Activated T-cell treated with anti-CD3 and anti-CD28 coated beads, Interleukin-2, amount 50 U/mL, for 1 hour (primary cell): ENCODE data around the gene OPRD1.
"Not testable (repeated sequence)": the region's sequence is repeated elsewhere in the genome, so short reads cannot be mapped to it uniquely, and the experiment has no call there.

ENCODE experiments used
- DNase-seq: peaks from one replicate; pipeline ENCODE4 v3.0.0-alpha.2; 2020

Gene OPRD1

DNA sequence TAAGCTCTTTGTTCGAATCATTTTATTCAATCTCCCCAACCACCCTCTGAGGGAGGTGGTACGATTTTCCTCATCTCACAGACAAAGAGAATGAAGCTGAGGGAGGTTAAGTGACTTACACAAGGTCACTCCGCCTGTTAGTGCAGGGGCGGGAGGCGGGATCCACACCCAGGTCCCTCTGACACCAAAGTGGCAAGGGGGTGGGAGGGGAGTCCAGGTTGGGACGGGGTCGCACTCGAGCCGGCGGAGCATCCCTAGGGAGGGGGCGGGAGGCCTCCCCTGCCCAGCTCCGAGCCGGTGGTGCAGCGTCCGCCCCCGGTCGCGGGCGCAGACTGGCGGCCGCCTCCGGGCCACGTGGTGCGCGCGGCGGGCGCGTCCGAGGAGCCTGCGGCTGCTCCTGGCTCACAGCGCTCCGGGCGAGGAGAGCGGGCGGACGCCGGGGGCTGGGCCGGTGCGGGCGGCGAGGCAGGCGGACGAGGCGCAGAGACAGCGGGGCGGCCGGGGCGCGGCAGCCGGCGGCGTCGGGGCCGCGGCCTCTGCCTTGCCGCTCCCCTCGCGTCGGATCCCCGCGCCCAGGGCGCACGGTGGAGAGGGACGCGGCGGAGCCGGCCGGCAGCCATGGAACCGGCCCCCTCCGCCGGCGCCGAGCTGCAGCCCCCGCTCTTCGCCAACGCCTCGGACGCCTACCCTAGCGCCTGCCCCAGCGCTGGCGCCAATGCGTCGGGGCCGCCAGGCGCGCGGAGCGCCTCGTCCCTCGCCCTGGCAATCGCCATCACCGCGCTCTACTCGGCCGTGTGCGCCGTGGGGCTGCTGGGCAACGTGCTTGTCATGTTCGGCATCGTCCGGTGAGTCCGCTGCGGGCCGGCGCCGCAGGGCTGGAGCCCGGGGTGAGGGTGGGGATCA is at the start of gene OPRD1:
Gene OPRD1 (plus strand): TSS at position 405 of the 903 bp plus-strand sequence. CDS start 214 bp downstream, at position 619.
- no peak for DNase-seq

DNA sequence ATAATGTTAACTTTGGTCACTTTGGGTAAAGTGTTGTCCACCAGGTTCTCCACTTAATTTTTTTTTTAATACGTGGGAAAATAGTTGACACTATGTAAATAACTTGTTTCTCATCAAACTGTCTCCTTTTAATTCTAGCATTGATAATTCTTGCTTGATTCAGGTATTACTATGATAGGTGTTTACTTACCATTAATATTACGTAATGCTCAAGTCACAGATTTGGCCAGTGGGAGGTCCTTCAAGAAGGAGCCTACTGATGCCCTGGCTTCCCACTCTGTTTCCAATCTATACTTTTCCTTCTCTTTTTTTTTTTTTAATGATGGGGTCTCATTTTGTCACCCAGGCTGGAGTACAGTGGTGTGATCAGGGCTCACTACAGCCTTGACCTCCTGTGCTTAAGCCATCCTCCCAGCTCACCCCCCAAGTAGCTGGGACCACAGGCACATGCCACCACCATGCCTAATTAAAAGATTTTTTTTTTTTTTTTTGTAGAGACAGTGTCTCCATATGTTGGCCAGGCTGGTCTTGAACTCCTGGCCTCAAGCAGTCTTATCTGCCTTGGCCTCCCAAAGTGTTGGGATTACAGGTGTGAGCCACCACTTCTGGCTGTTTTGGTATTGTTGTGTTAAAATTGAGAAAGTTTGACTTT is 45.3 kb upstream of the OPRD1 start:
- DNase-seq, result no peak

DNA sequence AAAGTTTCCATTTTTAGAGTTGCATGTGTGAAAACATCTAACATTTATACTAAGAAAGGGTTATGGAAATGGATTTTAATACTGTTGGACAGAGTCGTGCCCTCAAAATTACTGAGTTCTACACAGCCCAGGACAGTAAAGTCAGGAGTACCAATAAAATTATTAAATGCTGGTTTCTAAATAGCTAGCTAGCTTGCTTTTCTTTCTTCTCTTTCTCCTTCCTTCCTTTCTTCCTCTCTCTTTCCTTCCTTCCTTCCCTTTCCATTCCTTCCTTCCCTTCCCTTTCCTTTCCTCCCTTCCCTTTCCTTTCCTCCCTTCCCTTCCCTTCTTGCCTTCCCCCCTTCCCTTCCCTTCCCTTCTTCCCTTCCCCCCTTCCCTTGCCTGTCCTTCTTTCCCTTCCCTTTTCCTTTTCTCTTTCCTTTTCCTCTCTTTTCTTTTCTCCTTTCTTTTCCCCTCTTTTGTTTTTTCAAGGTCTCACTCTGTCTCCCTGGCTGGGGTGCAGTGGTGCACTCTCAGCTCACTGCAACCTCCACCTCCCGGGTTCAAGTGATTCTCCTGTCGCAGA is 41.3 kb upstream of the OPRD1 start:
- DNase-seq, result no peak

DNA sequence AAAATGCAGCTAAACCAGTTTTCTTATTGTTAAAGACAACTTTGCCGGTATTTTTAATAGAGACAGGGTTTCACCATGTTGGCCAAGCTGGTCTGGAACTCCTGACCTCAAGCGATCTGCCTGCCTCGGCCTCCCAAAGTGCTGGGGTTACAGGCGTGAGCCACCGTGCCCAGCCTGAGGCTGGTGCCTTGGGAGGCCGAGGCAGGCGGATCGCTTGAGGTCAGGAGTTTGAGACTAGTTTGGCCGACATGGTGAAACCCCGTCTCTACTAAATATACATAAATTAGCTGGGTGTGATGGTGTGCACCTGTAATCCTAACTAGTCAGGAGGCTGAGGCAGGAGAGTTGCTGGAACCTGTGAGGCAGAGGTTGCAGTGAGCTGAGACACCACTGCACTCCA is 40.0 kb upstream of the OPRD1 start:
- not testable (repeated sequence) for DNase-seq

DNA sequence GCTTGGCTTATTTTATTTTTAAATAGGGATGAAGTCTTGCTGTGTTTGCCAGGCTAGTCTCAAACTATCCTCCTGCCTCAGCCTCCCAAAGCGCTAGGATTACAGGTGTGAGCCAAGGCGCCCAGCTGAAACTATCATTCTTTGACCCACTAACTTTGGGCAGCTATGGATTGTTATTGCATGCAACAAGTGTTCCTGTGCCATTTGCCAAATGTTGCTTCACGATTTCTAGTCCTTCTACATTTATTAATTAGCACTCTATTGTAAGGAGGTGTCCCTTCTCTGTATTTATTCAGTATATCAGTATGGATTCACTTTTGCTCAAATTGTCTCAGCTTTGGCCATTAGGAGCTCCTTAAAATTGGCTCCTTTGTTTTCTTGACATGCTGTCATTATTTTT is 38.9 kb upstream of the OPRD1 start:
- no peak for DNase-seq

DNA sequence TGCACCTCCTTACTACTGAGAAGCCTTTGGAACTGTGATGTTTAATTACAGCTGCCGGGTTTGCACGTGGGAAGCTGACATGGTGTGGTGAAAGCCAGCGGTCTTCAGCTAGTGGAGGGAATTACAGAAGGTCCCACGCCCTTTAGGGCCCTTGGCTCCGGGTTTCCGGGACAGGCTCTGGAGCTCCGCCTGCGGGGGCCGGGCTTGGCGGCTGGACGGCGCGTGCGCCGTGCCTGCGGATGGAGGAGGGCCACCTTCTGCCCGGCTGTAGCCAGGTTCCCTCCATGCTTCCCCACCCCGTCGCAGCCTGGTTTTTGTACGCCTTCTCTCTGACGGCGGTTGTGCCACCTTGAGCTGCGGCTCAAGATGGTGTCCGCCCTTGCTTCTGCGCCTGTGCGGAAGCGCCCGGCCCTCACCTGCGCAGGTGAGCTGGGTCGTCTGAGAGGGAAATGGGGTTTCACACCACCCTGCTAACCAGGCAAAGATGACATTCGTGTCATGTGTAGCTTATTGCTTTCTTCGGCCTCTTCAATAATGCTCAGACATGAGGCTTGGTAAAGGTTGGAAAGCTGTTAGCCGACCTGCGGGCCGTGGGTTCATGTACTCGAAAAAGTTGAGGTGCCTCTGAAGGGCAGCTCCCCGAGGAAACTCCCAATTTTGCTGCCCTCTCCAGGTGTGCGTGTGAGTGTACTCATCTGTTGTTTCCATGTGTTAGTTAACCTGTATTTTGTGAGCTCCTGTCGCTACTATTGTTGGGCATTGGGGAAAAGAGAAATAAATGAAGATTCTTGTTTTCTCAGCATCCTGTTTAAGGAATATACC is 36.6 kb upstream of the OPRD1 start:
- peak; percentile 75 for DNase-seq

DNA sequence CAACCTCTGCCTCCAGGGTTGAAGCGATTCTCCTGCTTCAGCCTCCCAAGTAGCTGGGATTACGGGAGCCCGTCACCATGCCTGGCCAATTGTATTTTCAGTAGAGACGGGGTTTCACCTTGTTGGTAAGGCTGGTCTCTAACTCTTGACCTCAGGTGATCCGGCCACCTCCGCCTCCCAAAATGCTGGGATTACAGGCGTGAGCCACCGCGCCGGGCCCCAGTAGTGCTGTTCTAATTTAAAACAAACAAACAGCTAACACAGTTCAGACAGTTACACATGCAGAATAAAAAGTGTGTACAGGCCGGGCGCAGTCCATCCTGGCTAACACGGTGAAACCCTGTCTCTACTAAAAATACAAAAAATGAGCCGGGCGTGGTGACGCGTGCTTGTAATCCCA is 35.6 kb upstream of the OPRD1 start:
- no peak for DNase-seq

DNA sequence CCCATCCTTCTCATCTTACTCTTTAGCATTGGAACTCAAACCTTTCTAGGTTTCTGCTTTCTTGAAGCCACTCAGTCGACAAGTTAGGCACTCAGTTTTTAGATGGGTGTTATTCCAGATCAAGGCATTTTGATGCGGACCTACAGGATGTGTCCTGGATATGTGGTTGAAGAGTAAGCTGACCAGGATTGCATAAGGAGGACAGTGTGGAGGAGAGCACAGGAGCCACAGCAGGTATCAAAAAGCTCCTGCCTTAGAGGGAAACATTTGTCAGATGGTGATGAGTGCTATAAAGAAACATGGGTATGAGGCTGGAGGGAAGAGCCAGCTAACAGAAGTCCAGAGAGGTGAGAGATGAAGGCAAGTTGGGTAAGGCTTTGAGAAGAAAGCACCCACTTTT is 33.9 kb upstream of the OPRD1 start:
- DNase-seq, result no peak

DNA sequence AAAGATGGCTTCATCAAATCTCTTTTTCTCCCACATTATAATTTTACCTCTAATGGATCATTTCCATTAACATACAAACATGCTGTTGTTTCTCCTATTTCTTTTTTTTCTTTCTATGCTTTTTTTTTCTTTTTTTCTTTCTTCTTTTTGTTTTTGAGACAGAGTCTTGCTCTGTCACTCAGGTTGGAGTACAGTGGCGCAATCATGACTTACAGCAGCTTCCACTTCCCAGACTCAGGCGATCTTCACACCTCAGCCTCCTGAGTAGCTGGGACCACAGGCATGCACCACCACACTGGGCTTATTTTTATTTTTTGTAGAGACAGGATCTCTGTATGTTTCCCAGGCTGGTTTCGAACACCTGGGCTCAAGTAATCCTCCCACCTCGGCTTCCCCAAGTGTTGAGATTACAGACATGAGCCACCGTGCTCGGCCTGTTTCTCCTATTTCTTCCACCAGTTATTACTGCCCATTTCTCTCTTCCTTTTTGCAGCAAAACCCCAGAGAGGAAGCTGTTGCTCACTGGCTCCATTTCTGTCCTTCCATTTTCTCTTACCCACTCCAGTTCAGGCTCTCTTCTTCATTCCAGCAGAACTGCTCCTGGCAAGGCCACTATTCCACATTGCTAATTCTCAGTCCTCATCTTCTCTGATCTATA is 32.1 kb upstream of the OPRD1 start:
- DNase-seq, result no peak

DNA sequence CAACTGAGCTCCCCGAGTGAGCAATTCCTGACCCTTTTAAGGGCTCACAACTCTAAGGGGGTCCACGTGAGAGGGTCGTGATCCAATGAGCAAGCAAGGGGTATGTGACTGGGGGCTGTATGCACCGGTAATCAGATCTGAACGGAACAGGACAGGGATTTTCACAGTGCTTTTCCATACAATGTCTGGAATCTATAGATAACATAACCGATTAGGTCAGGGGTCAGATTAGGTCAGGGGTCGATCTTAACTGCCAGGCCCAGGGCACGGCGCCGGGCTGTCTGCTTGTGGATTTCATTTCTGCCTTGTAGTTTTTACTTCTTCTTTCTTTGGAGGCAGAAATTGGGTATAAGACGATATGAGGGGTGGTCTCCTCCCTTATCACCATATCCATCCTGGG is 30.7 kb upstream of the OPRD1 start:
- no peak for DNase-seq

DNA sequence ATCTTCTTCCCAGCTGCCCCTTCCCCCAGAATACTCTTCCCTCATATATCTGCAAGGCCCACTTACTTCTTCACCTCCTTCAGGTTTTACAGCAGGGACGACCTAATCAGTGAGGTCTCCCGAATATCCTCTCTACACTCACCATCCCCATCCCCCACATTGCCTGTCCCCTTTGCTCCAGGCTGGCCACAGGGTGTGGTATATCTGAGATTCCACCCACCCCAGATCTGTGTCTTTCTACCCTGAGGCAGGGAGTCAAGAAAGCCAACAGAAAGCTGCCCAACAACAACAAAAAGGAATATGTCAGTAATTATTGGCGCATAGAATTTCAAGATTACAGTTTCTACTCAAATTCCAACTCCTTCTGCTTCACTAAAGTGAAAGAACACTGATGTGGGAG is 30.0 kb upstream of the OPRD1 start:
- DNase-seq, result no peak

DNA sequence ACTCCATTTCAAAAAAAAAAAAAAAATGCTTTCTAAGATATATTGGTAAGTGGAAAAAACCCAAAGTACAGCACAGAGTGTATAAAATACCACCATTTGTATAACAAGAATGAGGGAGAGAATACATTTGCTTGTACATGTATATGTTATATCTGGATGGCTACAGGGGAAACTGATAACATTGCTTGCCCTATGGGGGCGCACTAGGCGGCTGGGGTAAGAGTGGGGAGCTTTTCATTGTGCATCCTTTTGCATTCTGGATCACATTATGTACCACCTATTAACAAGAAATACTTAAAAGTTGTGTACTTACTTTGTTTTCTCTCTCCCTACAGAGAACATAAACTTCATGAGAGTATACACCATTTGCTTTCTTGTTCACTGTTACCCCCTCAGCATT is 28.6 kb upstream of the OPRD1 start:
- no peak for DNase-seq

DNA sequence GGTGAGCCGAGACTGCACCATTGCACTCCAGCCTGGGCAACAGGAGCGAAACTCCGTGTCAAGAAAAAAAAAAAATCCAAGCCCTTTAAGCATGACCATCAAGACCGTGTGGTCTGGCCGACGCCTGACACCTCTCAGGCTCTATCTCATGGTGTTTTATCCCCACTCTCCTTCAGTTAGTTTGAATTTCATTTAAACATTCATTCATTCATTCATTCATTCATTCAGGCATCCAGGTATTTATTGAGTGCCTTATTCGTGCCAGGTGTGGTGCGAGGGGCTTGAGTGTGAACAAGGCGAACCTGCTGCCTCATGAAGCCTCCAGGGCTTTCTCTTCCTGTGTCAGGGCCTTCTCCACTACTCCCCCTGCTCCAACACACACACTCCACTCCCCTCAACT is 22.6 kb upstream of the OPRD1 start:
- no peak for DNase-seq

DNA sequence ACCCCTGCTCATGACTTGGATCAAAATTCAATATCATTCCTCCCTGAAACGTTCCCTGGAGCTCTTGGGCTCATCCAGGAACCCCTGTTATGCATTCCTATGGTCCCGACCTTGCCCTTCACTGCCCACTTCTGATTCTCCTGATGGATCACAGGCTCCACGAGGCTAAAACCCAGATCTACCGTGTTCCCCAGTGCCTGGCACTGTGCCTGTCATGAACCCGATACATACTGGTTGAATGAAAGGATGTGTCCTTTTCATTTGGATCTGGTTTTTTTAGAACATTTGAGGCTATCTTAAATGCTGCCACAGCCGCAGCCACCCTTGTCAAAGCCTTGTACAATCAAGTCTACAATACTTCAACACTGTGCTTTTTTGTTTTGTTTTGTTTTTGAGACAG is 22.2 kb upstream of the OPRD1 start:
- no peak for DNase-seq

DNA sequence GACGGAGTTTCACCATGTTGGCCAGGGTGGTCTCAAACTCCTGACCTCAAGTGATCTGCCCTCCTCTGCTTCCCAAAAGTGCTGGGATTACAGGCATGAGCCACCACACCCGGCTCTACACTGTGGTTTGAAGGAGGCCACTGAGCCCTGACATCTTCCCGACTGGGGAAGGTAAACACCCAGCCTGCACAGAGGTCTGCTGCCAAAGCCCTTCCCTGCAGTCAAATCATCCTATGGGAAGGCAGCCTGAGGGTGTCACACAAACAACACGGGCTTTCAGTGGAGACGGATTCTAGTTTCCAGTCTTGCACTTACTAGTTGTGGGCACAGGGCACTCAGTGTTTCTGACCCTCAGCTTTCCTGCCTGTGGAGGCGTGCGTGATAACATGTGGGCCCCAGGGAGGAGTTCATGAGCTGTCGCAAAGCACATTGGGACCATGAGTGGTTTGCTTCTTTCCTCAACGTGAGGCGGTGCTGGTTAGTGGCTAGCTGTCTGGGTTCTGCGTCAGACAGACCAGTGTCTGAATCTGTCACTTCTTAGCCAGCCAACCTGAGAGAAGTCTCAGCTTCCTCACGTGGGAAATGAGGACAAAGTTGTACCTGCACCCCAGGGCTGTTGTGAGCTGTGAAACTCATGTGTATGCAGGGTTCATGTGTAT is 21.5 kb upstream of the OPRD1 start:
- no peak for DNase-seq

DNA sequence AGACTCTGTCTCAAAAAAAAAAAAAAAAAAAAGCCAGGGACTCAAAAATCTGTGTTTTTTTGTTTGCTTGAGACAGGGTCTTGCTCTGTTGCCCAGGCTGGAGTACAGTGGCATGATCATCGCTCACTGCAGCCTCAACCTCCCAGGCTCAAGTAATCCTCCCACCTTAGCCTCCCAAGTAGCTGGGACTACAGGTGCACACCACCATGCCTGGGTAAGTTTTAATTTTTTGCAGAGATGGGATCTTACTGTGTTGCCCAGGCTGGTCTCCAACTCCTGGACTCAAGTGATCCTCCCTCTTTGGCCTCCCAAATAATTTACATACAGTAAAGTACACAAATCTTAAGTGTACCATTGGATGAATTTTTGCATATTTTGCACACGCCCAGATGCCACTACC is 20.0 kb upstream of the OPRD1 start:
- not testable (repeated sequence) for DNase-seq

DNA sequence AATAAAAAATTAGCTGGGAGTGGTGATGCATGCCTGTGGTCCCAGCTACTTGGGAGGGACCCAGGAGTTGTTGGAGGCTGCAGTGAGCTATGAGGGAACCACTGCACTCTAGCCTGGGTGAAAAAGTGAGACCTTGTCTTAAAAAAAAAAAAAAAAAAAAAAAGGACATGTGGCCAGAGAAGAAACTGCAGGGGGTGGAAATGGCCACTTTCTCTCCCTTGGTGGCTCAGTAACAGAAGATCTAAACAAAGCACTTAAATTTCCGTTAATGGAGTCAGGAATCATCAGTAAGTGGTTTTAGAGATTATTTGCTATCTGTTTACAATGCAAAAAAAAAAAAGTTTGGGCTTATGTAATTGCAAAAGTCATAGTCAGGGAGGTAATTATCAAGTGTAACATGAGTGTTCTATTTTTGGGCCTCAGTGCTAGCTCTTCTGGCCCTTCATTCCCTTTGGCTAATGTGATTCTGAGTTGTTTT is 19.3 kb upstream of the OPRD1 start:
- no peak for DNase-seq

DNA sequence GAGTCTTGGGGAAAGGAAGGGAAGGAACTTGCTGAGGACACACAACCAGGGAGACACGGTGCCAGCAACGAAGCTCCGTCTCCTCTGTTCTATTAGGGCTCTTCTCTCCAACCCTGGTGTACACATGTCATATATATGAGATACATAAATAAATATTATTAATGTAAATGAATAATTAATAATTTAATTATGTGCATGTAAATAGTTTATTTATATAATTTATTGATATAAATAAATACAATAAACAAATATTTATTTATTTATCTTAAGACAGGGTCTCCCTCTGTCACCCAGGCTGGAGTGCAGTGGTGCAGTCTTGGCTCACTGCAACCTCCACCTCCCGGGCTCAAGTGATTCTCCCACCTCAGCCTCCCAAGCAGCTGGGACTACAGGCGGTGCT is 17.4 kb upstream of the OPRD1 start:
- DNase-seq, result not testable (repeated sequence)

DNA sequence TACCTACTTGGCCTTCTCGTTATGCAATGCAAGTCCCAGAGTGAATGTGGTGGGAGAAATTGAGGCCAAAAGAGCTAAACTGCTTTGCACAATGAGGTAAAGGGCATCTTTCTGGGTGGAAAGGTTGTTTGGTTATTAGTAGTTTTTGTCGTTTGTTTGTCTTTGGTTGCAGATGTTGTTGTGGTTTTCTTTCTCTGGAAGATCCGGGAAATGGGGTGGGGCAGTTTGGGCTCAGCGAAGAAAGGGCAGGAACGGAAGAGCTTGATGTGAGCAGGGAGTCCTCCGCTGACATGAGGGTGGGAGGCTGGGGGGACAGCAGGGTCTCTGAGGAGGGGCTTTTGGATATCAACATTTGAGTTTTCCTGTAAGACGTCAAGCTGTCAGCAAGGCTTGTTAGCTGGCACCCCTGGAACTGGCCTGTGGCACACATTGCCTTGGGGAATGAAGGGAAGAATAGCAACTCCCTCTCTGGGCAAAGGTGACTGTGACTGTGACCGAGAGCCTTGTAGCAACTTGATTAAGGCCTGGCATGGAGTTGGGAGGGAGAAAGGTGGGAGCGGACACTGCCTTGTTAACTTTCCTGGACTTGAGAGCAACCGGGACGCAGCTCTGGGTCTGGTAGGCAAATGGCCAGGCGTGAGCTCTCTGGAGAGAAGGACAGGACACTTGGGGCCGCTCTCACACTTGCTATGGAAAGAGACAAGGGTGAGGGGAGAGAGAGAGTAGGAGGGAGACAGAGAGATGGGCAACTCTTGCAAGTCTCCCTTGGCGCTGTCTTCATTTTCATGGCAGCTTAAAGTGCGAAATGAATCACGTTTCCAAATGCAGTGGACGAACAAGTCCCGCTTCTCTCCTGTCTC is 15.4 kb upstream of the OPRD1 start:
- DNase-seq, result no peak

DNA sequence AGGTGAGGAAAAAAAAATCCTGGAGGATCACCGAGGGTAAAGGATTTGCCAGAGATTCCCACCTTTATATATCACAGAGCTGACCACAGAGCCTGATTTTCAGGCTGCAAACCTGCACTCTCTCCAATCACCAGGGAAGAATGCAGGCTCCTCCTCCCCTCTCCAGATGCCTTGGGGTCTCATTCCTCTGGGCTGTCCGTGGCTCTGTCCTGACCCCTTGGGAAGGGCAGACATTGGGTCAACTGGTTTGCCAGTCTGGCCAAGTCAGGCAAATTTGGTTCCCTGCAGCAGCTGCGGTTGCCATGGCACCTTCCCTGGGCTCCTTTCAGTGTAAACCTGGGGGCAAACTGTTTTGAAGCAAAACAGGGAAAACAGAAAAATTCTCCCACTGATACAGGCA is 11.6 kb upstream of the OPRD1 start:
- no peak for DNase-seq

DNA sequence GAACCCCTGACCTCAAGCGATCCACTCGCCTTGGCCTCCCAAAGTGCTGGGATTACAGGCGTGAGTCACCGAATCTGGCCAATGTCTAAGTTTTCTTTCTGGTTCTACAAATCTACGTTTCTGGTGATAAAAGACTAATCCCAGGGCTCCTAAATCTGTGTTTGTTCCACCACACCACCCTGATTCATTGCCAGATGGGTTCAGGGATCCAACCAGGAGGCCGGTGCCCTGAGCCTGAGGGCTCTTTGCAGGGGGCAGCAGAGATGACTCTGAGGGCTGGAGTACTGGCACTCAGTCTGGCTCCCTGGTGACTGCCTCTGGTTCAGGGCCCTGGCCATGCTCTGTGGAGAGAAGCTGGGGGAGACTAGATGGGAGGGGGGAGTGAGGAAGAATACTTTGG is 10.5 kb upstream of the OPRD1 start:
- DNase-seq, result no peak
